GF-D8 (cell line): Measurements from ENCODE around the gene LNPK.
"Not testable (repeated sequence)": the region's sequence is repeated elsewhere in the genome, so short reads cannot be mapped to it uniquely, and the experiment has no call there.

ENCODE experiments used
- DNase-seq: peaks from one replicate; lab custom pipeline; 2025; lab: John Stamatoyannopoulos, UW

The LNPK gene

GRCh38 chr2:175973373-175973772, 28.7 kb downstream of the LNPK start:
- no peak for DNase-seq

GRCh38 chr2:175966839-175967238, 35.2 kb downstream of the LNPK start:
- DNase-seq, result no peak

GRCh38 chr2:175965773-175966172, 36.3 kb downstream of the LNPK start:
- no peak for DNase-seq

GRCh38 chr2:175964195-175964594, 37.9 kb downstream of the LNPK start:
- no peak for DNase-seq

GRCh38 chr2:175963171-175963570, 38.9 kb downstream of the LNPK start:
- DNase-seq, result not testable (repeated sequence)

- DNase-seq, result no peak
These were observed 44.2 kb downstream of the LNPK start for GRCh38 chr2:175957845-175958244.

GRCh38 chr2:175955136-175955535, 46.9 kb downstream of the LNPK start:
- DNase-seq, result no peak

DNA sequence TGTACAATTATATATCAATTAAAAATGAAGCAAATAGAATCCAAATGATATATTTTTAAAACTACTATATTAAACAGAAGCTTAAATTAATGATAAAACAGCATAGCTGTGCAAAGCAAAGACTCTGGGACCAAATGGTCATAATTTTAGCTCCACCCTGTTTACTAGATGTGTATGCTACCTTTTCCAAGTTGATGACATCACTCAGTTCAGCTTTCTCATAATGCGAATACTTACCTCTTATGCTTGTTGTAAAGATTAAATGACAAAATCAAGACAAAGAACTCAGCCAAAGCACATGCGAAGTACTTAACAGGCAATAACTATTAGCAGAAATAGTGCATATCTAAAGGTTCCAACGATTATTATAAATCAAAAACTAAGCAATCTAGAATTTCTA, 51.6 kb downstream of the LNPK start:
- no peak for DNase-seq

DNA sequence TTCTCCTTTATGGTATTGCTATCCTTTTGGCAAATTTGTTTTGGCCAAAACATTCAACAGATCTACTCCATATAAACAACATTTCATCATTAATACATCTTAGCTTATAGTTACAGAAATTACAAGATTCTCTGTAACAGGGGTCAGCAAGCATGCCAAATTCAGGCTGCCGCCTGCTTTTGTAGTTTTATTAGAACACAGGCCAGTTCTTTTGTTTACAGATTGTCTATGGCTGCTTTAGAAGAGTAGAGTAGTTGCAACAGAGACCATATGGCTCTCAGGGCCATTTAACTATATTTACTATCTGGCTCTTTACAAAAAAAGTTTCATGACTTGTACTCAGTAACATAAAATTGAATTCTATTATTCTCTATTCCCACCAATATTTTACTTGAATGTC, 53.9 kb downstream of the LNPK start:
- no peak for DNase-seq

- no peak for DNase-seq
These were observed 55.0 kb downstream of the LNPK start for GRCh38 chr2:175947073-175947472.

DNA sequence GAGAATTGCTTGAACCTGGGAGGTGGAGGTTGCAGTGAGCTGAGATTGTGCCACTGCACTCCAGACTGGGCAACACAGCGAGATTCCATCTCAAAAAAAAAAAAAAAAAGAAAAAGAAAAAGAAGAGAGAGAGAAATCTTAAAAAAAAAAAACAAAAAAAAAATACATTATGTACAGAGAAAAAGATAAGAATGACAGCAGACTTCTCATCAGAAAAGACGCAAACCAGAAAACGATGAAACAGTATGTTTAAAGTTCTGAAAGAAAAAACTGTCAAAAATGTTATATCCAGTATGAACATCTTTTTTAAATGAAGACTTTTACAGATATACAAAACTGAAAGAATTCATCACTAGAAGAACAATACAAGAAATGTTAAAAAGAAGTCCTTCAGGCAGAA, 60.4 kb downstream of the LNPK start:
- DNase-seq, result no peak

- no peak for DNase-seq
These were observed 64.9 kb downstream of the LNPK start for GRCh38 chr2:175937216-175937615.

GRCh38 chr2:175935289-175936181, 66.5 kb downstream of the LNPK start:
- no peak for DNase-seq

GRCh38 chr2:175932675-175933074, 69.4 kb downstream of the LNPK start:
- DNase-seq, result no peak

DNA sequence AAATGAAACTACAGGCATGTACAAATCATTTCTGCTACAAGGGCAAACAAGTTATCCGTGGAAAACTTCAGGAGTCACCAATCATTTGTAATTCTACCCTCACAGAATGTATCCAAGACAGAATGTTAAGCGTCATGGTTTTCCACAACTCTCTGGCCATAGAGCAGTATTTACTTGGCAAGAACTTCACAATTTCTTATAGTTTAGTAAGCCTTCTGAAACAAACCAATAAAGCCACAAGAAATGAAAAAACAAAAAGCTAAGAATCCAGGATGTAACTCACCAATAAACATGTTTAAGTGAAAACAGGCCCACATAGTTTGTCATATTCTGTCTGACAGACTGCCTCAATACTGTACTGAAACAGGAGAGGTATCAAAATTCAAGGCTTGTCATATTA, 70.3 kb downstream of the LNPK start:
- DNase-seq, result no peak

GRCh38 chr2:175930504-175930903, 71.6 kb downstream of the LNPK start:
- DNase-seq, result no peak

DNA sequence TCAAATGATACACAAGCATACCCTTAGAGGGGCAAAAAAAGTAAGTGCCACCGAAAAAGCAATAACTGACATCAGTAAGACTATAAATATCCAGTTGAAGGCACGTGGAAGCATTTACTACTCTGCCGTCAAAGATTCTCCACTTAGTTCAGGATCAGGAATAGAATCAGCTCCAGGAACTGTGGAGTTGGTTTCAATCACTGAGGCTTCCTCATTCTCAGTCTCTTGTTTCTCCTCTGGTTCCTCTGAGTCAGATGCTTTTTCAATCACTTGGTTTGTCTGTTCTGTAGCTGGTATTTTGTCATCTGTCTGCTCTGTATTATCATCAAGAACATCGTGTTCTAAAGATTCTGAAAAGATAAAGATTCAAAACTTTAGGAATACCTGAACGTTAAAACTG, 72.2 kb downstream of the LNPK start:
- no peak for DNase-seq

- DNase-seq, result no peak
These were observed 75.8 kb downstream of the LNPK start for GRCh38 chr2:175926272-175926671.

DNA sequence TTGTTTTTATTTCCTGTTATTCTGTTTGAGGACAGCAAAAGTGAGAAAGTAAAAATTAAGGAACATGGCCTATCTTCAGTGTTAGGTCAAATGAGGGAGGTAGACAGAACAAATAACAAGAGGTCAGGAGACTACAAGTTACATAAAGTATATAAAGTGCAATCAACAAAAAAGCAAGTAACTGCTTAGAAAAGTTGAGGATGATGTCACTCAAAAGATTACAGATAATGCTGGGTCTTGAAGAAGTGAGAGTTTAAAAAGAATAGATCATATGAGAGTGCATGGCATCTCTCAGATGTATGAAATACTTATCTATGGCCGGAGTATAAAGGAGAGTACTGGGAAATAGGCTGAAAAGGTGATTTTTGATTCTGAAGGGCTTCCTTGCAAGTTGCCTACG, 79.9 kb downstream of the LNPK start:
- no peak for DNase-seq

DNA sequence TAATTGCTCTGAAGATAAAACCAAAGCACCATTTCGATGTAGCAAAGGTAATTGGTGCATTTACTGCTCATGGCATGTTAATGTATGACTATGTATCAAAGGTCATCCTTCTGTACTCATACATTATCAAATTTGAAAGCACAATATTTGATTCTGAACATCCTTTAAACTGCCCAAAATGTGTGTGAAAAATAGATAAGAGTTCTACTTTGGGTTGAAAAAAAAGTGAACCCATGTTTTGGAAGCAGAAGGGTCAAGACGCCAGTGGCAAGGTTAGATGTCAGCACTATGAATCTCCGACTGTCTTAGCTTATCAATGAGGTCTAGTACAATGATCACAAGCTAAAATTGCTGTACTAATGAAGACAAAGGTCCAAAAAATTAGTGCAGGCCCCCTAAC, 83.1 kb downstream of the LNPK start:
- no peak for DNase-seq

GRCh38 chr2:175914846-175915245, 87.2 kb downstream of the LNPK start:
- no peak for DNase-seq

GRCh38 chr2:175913849-175914743, 88.0 kb downstream of the LNPK start:
- not testable (repeated sequence) for DNase-seq

DNA sequence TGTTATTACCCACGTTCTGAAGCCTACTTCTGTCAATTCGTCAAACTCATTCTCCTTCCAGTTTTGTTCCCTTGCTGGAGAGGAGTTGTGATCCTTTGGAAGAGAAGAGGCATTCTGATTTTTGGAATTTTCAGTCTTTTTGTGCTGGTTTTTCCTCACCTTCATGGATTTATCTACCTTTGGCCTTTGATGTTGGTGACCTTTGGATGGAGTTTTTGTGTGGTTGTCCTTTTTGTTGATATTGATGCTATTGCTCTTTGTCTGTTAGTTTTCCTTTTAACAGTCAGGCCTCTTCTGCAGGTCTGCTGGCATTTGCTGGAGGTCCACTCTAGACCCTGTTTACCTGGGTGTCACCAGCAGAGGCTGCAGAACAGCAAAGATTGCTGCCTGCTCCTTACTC, 88.8 kb downstream of the LNPK start:
- DNase-seq, result not testable (repeated sequence)
